Measurements from ENCODE around the gene GFM1.

The GFM1 gene

GRCh38 chr3:158728851-158729250, 84.5 kb downstream of the GFM1 start:
- DNase-seq: no peak

- DNase-seq: no peak
Measured at GRCh38 chr3:158731486-158731885, 87.2 kb downstream of the GFM1 start.

- DNase-seq: no peak
Measured at GRCh38 chr3:158731938-158732855, 87.9 kb downstream of the GFM1 start, which contains the start of gene RARRES1. Gene RARRES1, minus strand, starts transcription at chr3:158732457. Its CDS starts 42 bp downstream, at chr3:158732415.

GRCh38 chr3:158732856-158733200, 88.5 kb downstream of the GFM1 start:
- no peak for DNase-seq

- DNase-seq: no peak
Measured at GRCh38 chr3:158733656-158734055, 89.3 kb downstream of the GFM1 start.

- DNase-seq: no peak
Measured at GRCh38 chr3:158735296-158736033, 91.1 kb downstream of the GFM1 start.

- no peak for DNase-seq
Measured at GRCh38 chr3:158737410-158737809, 93.1 kb downstream of the GFM1 start.

GRCh38 chr3:158737976-158738615, 93.8 kb downstream of the GFM1 start:
- no peak for DNase-seq

GRCh38 chr3:158738653-158739052, 94.3 kb downstream of the GFM1 start:
- no peak for DNase-seq

- DNase-seq: no peak
Measured at GRCh38 chr3:158739078-158739477, 94.8 kb downstream of the GFM1 start.

GRCh38 chr3:158739661-158740060, 95.3 kb downstream of the GFM1 start:
- no peak for DNase-seq
